HepG2 (cell line): ENCODE data around the gene GLTPD2. TPM values are rescaled to one million over a fixed set of nuclear protein-coding genes. Genes with fewer than 3 reads are reported as not detected.

Experiments used
- CEBPB ChIP-seq: IDR thresholded peaks from 2 replicates; pipeline ENCODE4 v1.6.1; 2011; ENCODE audit warnings: low read depth, low read length, improper control_type of control experiment, borderline replicate concordance
- CSRNP1 ChIP-seq: sonication (generic); formaldehyde crosslinking; IDR thresholded peaks from 2 replicates; pipeline ENCODE4 v1.8.1; 2023; ENCODE audit warnings: mild to moderate bottlenecking, missing genetic modification reagents
- CTCF ChIP-seq: sonication (generic); formaldehyde crosslinking; IDR thresholded peaks from 2 replicates; pipeline ENCODE4 v1.5.0; 2020; ENCODE audit warnings: mild to moderate bottlenecking, missing genetic modification reagents, moderate library complexity
- EEA1 ChIP-seq: sonication (generic); formaldehyde crosslinking; IDR thresholded peaks from 2 replicates; pipeline ENCODE4 v1.5.1; 2020; ENCODE audit warnings: mild to moderate bottlenecking, missing genetic modification reagents, borderline replicate concordance
- FOXK2 ChIP-seq: fragments of 450-650 bp; IDR thresholded peaks from 2 replicates; pipeline ENCODE4 v1.6.1; 2016
- HMG20B ChIP-seq: conservative IDR thresholded peaks from 2 replicates; pipeline ENCODE4 v1.6.1; 2016; ENCODE audit warnings: missing genetic modification reagents, missing compliant biosample characterization
- JARID2 ChIP-seq: sonication (generic); formaldehyde crosslinking; IDR thresholded peaks from 2 replicates; pipeline ENCODE4 v1.8.1; 2023; ENCODE audit warnings: missing genetic modification reagents, inconsistent platforms; ENCODE audit not compliant: insufficient replicate concordance
- NAIF1 ChIP-seq: sonication (generic); formaldehyde crosslinking; IDR thresholded peaks from 2 replicates; pipeline ENCODE4 v1.5.0; 2020; ENCODE audit warnings: mild to moderate bottlenecking, missing genetic modification reagents, borderline replicate concordance
- NCOR1 ChIP-seq: fragments of 200-600 bp; sonication (generic); IDR thresholded peaks from 2 replicates; pipeline ENCODE4 v1.7.0; 2017; ENCODE audit warnings: antibody characterized with exemption, low read length, borderline replicate concordance
- NR1H2 ChIP-seq: sonication (generic); formaldehyde crosslinking; IDR thresholded peaks from 2 replicates; pipeline ENCODE4 v1.8.1; 2022; ENCODE audit warnings: low read depth, missing genetic modification reagents, borderline replicate concordance
- PBX3 ChIP-seq: sonication (generic); formaldehyde crosslinking; IDR thresholded peaks from 2 replicates; pipeline ENCODE4 v1.8.1; 2023; ENCODE audit warnings: missing genetic modification reagents, inconsistent platforms, borderline replicate concordance
- PPARG ChIP-seq: conservative IDR thresholded peaks from 2 replicates; pipeline ENCODE4 v1.6.1; 2016; ENCODE audit warnings: missing biosample characterization, missing genetic modification reagents
- PRMT3 ChIP-seq: sonication (generic); formaldehyde crosslinking; IDR thresholded peaks from 2 replicates; pipeline ENCODE4 v1.8.1; 2022; ENCODE audit warnings: low read depth, mild to moderate bottlenecking, moderate library complexity, missing genetic modification reagents, borderline replicate concordance
- RELA ChIP-seq: sonication (generic); formaldehyde crosslinking; IDR thresholded peaks from 2 replicates; pipeline ENCODE4 v1.4.0; 2020; ENCODE audit warnings: missing genetic modification reagents
- SP1 ChIP-seq, 2 experiments: fragments of 450-650 bp in 1 of 2; sonication (generic) in 1 of 2; formaldehyde crosslinking in 1 of 2; IDR thresholded peaks; 2 replicates each; pipeline versions ENCODE4 v1.4.0 to v1.6.1; 2016 to 2020; ENCODE audit warnings: missing genetic modification reagents in 1 of 2
- TMF1 ChIP-seq: sonication (generic); formaldehyde crosslinking; IDR thresholded peaks from 2 replicates; pipeline ENCODE4 v1.8.1; 2022; ENCODE audit warnings: low read depth, missing genetic modification reagents
- TRIM24 ChIP-seq: sonication (generic); formaldehyde crosslinking; IDR thresholded peaks from 2 replicates; pipeline ENCODE4 v1.8.0; 2022; ENCODE audit warnings: mild to moderate bottlenecking, missing genetic modification reagents
- ZFP41 ChIP-seq: sonication (generic); formaldehyde crosslinking; IDR thresholded peaks from 2 replicates; pipeline ENCODE4 v1.4.0; 2020; ENCODE audit warnings: mild to moderate bottlenecking, missing genetic modification reagents, borderline replicate concordance
- ZNF30 ChIP-seq: sonication (generic); formaldehyde crosslinking; IDR thresholded peaks from 2 replicates; pipeline ENCODE4 v1.5.0; 2020; ENCODE audit warnings: mild to moderate bottlenecking, missing genetic modification reagents
- ZNF501 ChIP-seq: sonication (generic); formaldehyde crosslinking; IDR thresholded peaks from 2 replicates; pipeline ENCODE4 v1.5.1; 2020; ENCODE audit warnings: mild to moderate bottlenecking, moderate library complexity, missing genetic modification reagents
- ZNF530 ChIP-seq: sonication (generic); formaldehyde crosslinking; IDR thresholded peaks from 2 replicates; pipeline ENCODE4 v1.5.0; 2020; ENCODE audit warnings: low read depth, mild to moderate bottlenecking, missing genetic modification reagents
- ZNF552 ChIP-seq: sonication (generic); formaldehyde crosslinking; IDR thresholded peaks from 2 replicates; pipeline ENCODE4 v1.9.0; 2022; ENCODE audit warnings: missing genetic modification reagents, mild to moderate bottlenecking, borderline replicate concordance
- ZNF766 ChIP-seq: sonication (generic); formaldehyde crosslinking; IDR thresholded peaks from 2 replicates; pipeline ENCODE4 v1.5.0; 2020; ENCODE audit warnings: missing genetic modification reagents, borderline replicate concordance
- ZNF780A ChIP-seq: sonication (generic); formaldehyde crosslinking; IDR thresholded peaks from 2 replicates; pipeline ENCODE4 v1.8.0; 2022; ENCODE audit warnings: mild to moderate bottlenecking, missing genetic modification reagents, moderate library complexity
- ZNF878 ChIP-seq: sonication (generic); formaldehyde crosslinking; IDR thresholded peaks from 2 replicates; pipeline ENCODE4 v1.8.1; 2023; ENCODE audit warnings: mild to moderate bottlenecking, missing genetic modification reagents, moderate library complexity
- ZNF891 ChIP-seq: sonication (generic); formaldehyde crosslinking; IDR thresholded peaks from 2 replicates; pipeline ENCODE4 v1.5.0; 2020; ENCODE audit warnings: mild to moderate bottlenecking, missing genetic modification reagents
- polyA plus RNA-seq, 8 experiments: library from polyadenylated mRNA; depleted of rRNA in 3 of 8; stranded (reverse) in 7 of 8; unstranded in 1 of 8; fragments of >200 nt; fragmentation: Illumina TruSeq in 4 of 8; extraction: Trizol in 4 of 8; gene quantifications; 2 replicates each; pipeline versions ENCODE4 v1.2.1 to v1.2.3, GENCODE V29; 2011 to 2016; ENCODE audit warnings: low read depth in 4 of 8, missing spikeins in 1 of 8, mixed read lengths in 1 of 8; ENCODE audit not compliant: insufficient read depth in 1 of 8
- total RNA-seq, 5 experiments: library from RNA; depleted of rRNA; stranded (reverse); fragments of >200 nt; fragmentation: Illumina TruSeq; extraction: Trizol; gene quantifications; 2 replicates each; pipeline ENCODE4 v1.2.3, GENCODE V29; 2016; ENCODE audit warnings: low read depth in 1 of 5

The GLTPD2 gene
- total and polyA plus RNA-seq, 2 of the 13 experiments (the other 11 are each of a cell fraction or from before 2014, with no cell fraction given): 7.5 to 12.9 TPM

DNA sequence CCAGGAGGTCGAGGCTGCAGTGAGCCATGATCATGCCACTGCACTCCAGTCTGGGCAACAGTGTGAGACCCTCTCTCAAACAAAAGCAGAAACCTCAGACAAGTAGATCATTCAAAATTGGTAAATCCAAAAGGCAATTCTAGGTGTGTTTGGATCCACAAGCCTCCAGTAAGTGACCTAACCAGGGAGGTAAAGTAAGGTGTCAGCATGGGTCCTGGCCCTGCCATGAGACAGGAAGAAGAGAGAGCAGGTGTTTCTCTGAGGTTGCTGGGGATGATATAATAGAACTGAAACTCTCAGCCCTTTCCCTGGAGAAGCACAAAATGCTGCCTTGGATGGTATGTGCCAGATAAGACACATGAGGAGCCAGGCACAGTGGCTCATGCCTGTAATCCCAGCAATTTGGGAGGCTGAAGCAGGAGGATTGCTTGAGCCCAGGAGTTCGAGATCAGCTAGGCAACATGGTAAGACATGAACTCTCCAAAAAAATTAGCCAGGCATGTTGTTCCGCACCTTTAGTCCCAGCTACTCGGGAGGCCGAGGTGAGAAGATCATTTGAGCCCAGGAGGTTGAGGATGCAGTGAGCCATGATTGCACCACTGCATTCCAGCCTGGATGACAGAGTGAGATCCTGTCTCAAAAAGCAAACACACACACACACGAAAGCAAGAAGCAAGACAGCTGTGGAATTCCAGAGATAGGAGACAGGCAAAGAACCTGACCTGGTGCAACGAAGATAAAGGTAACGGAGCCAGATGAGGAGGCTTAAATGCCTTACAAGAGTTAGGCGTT, 10.6 kb upstream of the GLTPD2 start (continued):
- no peak for TF ChIP-seq PBX3 (CRISPR knock-in tag)
- TF ChIP-seq TMF1: no peak
- TF ChIP-seq SP1 (IDR thresholded peaks at IDR 0.05): no peak
- TF ChIP-seq SP1 (CRISPR knock-in tag; IDR thresholded peaks at IDR 0.05): peak; percentile 43; the same call in 1 of the 2 replicates
- no peak for TF ChIP-seq ZNF30 (CRISPR knock-in tag)
- TF ChIP-seq PPARG (CRISPR knock-in tag): 0 out of 2 replicates have a peak, but pooled peaks have one; percentile 22
- 0 out of 2 replicates have a peak, but pooled peaks have one; percentile 40 for TF ChIP-seq ZNF878 (CRISPR knock-in tag)
- TF ChIP-seq JARID2 (CRISPR knock-in tag): no peak
- TF ChIP-seq FOXK2: 0 out of 2 replicates have a peak, but pooled peaks have one; percentile 38
- no peak for TF ChIP-seq ZNF552 (CRISPR knock-in tag)
- peak; percentile 42 for TF ChIP-seq ZNF501 (CRISPR knock-in tag)
- no peak for TF ChIP-seq NCOR1
- TF ChIP-seq TRIM24: no peak
- 0 out of 2 replicates have a peak, but pooled peaks have one; percentile 67 for TF ChIP-seq HMG20B (CRISPR knock-in tag)
- TF ChIP-seq NR1H2 (CRISPR knock-in tag): no peak
- TF ChIP-seq EEA1 (CRISPR knock-in tag): no peak
- TF ChIP-seq ZNF530 (CRISPR knock-in tag): no peak
- no peak for TF ChIP-seq RELA
- peak; percentile 67; the same call in 1 of the 2 replicates for TF ChIP-seq ZNF780A (CRISPR knock-in tag)
- TF ChIP-seq ZNF766 (CRISPR knock-in tag): peak; percentile 55; the same call in 1 of the 2 replicates
- TF ChIP-seq ZNF891 (CRISPR knock-in tag): no peak
- no peak for TF ChIP-seq ZFP41 (CRISPR knock-in tag)
- no peak for TF ChIP-seq CSRNP1 (CRISPR knock-in tag)
- peak; percentile 93 for TF ChIP-seq CEBPB
- TF ChIP-seq NAIF1: no peak
- TF ChIP-seq CTCF (CRISPR knock-in tag): no peak
- TF ChIP-seq PRMT3 (CRISPR knock-in tag): no peak
